GM12878 (cell line): ENCODE data around the gene FOXG1. TPM values are rescaled to one million over a fixed set of nuclear protein-coding genes. Genes with fewer than 3 reads are reported as not detected.

Source experiments
- ATAC-seq: fragments of 200-7000 bp; cut with Tn5 transposase; 3 replicates; pipeline ENCODE4 v1.9.1; 2020; ENCODE audit warnings: mild to moderate bottlenecking, moderate library complexity
- BruUV-seq: library from RNA; stranded (reverse); fragments of 400-500 nt; replicated peaks from 2 replicates; lab custom pipeline; 2021; lab: Mats Ljungman, UMichigan
- CTCF ChIA-PET: fragments of 300-600 bp; sonication (Branson Sonifier 250); formaldehyde crosslinking; extraction: SDS; loops from one replicate; lab custom pipeline; 2021; ENCODE audit warnings: inconsistent platforms; lab: Yijun Ruan, JAX
- POLR2A ChIA-PET: fragments of 350-600 bp; formaldehyde crosslinking; extraction: SDS; loops from one replicate; lab custom pipeline; 2021; ENCODE audit warnings: inconsistent platforms; lab: Charles Lee
- RAD21 ChIA-PET: fragments of 300-600 bp; sonication (Branson Sonifier 250); formaldehyde crosslinking; loops from one replicate; lab custom pipeline; 2023; ENCODE audit warnings: antibody characterized with exemption; ENCODE audit not compliant: unreplicated experiment; lab: Charles Lee
- SMC1A ChIA-PET: fragments of 300-600 bp; sonication (Branson Sonifier 250); formaldehyde crosslinking; loops from one replicate; lab custom pipeline; 2023; ENCODE audit not compliant: unreplicated experiment, uncharacterized antibody; lab: Charles Lee
- DNase-seq: peaks from one replicate; pipeline ENCODE4 v3.0.0-alpha.2; 2011; ENCODE audit warnings: low read depth, low spot score
- FAIRE-seq: peaks from 3 replicates; lab custom pipeline; 2011; peaks lifted over from hg19 to GRCh38; lab: Jason Lieb, UNC
- H2AFZ ChIP-seq: 2 replicates; pipeline ENCODE4 v1.6.0; 2011; ENCODE audit warnings: low read depth, low read length, control low read depth; ENCODE audit not compliant: control insufficient read depth
- H3K27ac ChIP-seq: 2 replicates; pipeline ENCODE4 v1.5.1; 2011; ENCODE audit warnings: control low read depth; ENCODE audit not compliant: control insufficient read depth, insufficient read depth
- H3K27me3 ChIP-seq, 2 experiments: replicated peaks in 1 of 2; 2 replicates each; pipeline versions ENCODE4 v1.6.0 to v1.6.1; 2011; ENCODE audit warnings: low read length in 1 of 2; ENCODE audit not compliant: control insufficient read depth in 2 of 2, insufficient read depth in 2 of 2
- H3K36me3 ChIP-seq, 2 experiments: 2 replicates each; pipeline ENCODE4 v1.5.1; 2011; ENCODE audit warnings: low read length in 1 of 2; ENCODE audit not compliant: control insufficient read depth in 2 of 2, insufficient read depth in 2 of 2
- H3K4me1 ChIP-seq: 2 replicates; pipeline ENCODE4 v1.6.1; 2011; ENCODE audit warnings: mild to moderate bottlenecking, low read length, moderate library complexity, mixed read lengths; ENCODE audit not compliant: control insufficient read depth, insufficient read depth
- H3K4me2 ChIP-seq: 2 replicates; pipeline ENCODE4 v1.6.0; 2011; ENCODE audit warnings: control low read depth; ENCODE audit not compliant: control insufficient read depth, insufficient read depth
- H3K4me3 ChIP-seq: fragments of 200-600 bp; sonication (generic); 2 replicates; pipeline ENCODE4 v1.5.1; 2016
- H3K79me2 ChIP-seq: 2 replicates; pipeline ENCODE4 v1.6.0; 2011; ENCODE audit warnings: low read length; ENCODE audit not compliant: control insufficient read depth, insufficient read depth
- H3K9ac ChIP-seq: 2 replicates; pipeline ENCODE4 v1.8.0; 2011; ENCODE audit warnings: low read length, control low read depth, mixed read lengths; ENCODE audit not compliant: control insufficient read depth, insufficient read depth
- H3K9me3 ChIP-seq: replicated peaks from 3 replicates; pipeline ENCODE4 v1.5.1; 2011; ENCODE audit warnings: mild to moderate bottlenecking, low read length; ENCODE audit not compliant: control insufficient read depth, insufficient read depth
- H4K20me1 ChIP-seq: 2 replicates; pipeline ENCODE4 v1.6.0; 2011; ENCODE audit not compliant: control insufficient read depth, insufficient read depth
- BCL11A ChIP-seq: IDR thresholded peaks from 2 replicates; pipeline ENCODE4 v1.6.1; 2011; ENCODE audit warnings: low read depth, low read length
- JUNB ChIP-seq: IDR thresholded peaks from 2 replicates; pipeline ENCODE4 v1.6.1; 2016; ENCODE audit warnings: antibody characterized with exemption, mild to moderate bottlenecking
- KAT2A ChIP-seq: conservative IDR thresholded peaks from 2 replicates; pipeline ENCODE4 v1.6.1; 2011; ENCODE audit warnings: low read depth, low read length; ENCODE audit not compliant: control insufficient read depth
- POLR2AphosphoS2 ChIP-seq: IDR thresholded peaks from 2 replicates; pipeline ENCODE4 v1.6.1; 2011; ENCODE audit warnings: low read depth, mild to moderate bottlenecking, low read length, improper control_type of control experiment, moderate library complexity
- SUZ12 ChIP-seq: fragments of 200-600 bp; sonication (generic); IDR thresholded peaks from one replicate; pipeline ENCODE4 v1.6.1; 2018; ENCODE audit warnings: antibody characterized with exemption, mild to moderate bottlenecking; ENCODE audit not compliant: unreplicated experiment
- YY1 ChIP-seq: IDR thresholded peaks from 2 replicates; pipeline ENCODE4 v1.6.1; 2011; ENCODE audit warnings: low read depth, mild to moderate bottlenecking, low read length
- WGBS: methylation state at CpG from one replicate; pipeline ENCODE4 v1.1.6; 2016; ENCODE audit warnings: low lambda C conversion rate; ENCODE audit not compliant: insufficient replicate concordance, insufficient coverage; ENCODE audit errors: missing lambda C conversion rate; 5-methylcytosine and 5-hydroxymethylcytosine counted together
- in situ Hi-C: fragments of 300-500 bp; cut with MboI; formaldehyde crosslinking; loops from 9 replicates; pipeline ENCODE4 v1.14.3; 2018; ENCODE audit warnings: mixed read lengths
- intact Hi-C: fragments of 100-400 bp; cut with micrococcal nuclease; formaldehyde crosslinking; loops from one replicate; pipeline ENCODE4 v1.14.2; 2022; ENCODE audit not compliant: unreplicated experiment
- polyA plus RNA-seq, 11 experiments: library from polyadenylated mRNA; depleted of rRNA in 4 of 11; unstranded in 6 of 11; stranded (reverse) in 5 of 11; fragments of >200 nt; fragmentation: Nextera tagmentation in 4 of 11; fragmentation: Illumina TruSeq in 1 of 11; extraction: Ambion mirVana in 4 of 11; extraction: Trizol in 1 of 11; gene quantifications; 1 replicate in 1 of 11; 2 replicates in 10 of 11; pipeline versions ENCODE4 v1.2.1 to v1.2.3, GENCODE V29; 2011 to 2016; ENCODE audit warnings: inconsistent platforms in 2 of 11, missing spikeins in 2 of 11, low read depth in 1 of 11
- total RNA-seq, 4 experiments: library from RNA; depleted of rRNA in 3 of 4; stranded (reverse); fragments of >200 nt in 3 of 4; fragmentation: Illumina TruSeq in 1 of 4; extraction: Trizol in 1 of 4; gene quantifications; 2 replicates each; pipeline versions ENCODE4 v1.2.1 to v1.2.3, GENCODE V29; 2013 to 2021
- TF ChIP-seq, protein P1 (sequence below): IDR thresholded peaks from 2 replicates; pipeline ENCODE4 v1.6.1; 2012; ENCODE audit warnings: improper control_type of control experiment, low read depth, low read length; ENCODE audit not compliant: insufficient replicate concordance

FOXG1 gene
- total and polyA plus RNA-seq, 10 of the 15 experiments (the other 5 are each of a cell fraction or from before 2014, with no cell fraction given): 0.04 to 0.44 (median 0.06) TPM; not detected in 1

GRCh38 chr14:28763751-28764256 lies 2.8 kb upstream of the FOXG1 start (continued):
- TF ChIP-seq POLR2AphosphoS2: no peak

DNA sequence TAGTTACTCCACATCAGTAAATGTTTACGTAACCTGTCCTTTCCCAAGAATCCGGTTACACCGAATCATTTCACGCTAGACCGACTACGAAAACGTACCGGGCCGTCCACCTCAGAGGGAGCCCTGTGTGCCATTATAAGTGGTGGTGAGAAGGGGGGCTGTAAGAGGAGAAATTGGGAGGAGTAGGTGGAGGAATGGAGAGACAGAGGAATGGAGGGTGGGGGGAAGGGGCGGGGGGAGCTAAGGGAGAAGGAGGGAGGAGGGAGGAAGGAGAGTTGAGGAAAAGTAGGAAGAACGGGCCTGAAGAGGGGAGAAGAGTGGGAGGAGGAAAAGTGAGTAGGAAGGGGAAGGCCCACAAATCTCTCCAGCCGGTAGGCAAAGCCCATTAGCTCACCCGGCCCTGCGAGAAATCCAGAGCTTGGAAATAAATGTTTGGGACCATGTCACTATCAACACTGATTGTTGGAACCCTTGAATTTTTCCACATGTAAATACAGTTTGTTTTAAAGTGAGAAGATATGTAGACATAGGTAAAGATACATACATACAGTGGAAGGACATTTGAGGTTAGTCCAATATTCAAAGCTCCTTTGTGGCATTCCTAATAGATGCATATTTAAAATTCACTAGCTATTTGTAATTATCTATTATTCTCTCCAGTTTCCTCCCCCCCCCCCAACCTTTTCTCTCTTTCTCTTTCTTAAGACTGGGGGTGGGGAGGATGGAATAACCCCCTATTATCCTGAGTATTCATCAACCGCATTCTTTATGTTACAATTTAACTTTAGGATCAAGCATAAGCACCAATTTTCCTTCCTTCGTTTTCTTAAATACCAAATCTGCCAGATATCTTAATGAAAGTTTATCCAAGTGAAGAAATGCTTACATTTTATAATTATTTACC lies 2.1 kb upstream of the FOXG1 start:
- DNase-seq (no peak), FAIRE-seq (no peak)
- H3K9ac ChIP-seq: no peak overlapping the region
- TF ChIP-seq SUZ12 (no peak), BCL11A (no peak), YY1 (no peak), KAT2A (no peak), JUNB (no peak)
- TF ChIP-seq, protein P1, sequence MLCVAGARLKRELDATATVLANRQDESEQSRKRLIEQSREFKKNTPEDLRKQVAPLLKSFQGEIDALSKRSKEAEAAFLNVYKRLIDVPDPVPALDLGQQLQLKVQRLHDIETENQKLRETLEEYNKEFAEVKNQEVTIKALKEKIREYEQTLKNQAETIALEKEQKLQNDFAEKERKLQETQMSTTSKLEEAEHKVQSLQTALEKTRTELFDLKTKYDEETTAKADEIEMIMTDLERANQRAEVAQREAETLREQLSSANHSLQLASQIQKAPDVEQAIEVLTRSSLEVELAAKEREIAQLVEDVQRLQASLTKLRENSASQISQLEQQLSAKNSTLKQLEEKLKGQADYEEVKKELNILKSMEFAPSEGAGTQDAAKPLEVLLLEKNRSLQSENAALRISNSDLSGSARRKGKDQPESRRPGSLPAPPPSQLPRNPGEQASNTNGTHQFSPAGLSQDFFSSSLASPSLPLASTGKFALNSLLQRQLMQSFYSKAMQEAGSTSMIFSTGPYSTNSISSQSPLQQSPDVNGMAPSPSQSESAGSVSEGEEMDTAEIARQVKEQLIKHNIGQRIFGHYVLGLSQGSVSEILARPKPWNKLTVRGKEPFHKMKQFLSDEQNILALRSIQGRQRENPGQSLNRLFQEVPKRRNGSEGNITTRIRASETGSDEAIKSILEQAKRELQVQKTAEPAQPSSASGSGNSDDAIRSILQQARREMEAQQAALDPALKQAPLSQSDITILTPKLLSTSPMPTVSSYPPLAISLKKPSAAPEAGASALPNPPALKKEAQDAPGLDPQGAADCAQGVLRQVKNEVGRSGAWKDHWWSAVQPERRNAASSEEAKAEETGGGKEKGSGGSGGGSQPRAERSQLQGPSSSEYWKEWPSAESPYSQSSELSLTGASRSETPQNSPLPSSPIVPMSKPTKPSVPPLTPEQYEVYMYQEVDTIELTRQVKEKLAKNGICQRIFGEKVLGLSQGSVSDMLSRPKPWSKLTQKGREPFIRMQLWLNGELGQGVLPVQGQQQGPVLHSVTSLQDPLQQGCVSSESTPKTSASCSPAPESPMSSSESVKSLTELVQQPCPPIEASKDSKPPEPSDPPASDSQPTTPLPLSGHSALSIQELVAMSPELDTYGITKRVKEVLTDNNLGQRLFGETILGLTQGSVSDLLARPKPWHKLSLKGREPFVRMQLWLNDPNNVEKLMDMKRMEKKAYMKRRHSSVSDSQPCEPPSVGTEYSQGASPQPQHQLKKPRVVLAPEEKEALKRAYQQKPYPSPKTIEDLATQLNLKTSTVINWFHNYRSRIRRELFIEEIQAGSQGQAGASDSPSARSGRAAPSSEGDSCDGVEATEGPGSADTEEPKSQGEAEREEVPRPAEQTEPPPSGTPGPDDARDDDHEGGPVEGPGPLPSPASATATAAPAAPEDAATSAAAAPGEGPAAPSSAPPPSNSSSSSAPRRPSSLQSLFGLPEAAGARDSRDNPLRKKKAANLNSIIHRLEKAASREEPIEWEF: no peak
- TF ChIP-seq, all 136 proteins: peak for 0
- no peak overlapping the region for H2AFZ ChIP-seq
- peaks cover 0 to 6% of the 10 kb centered on the region in 2 experiments; a peak in 3 of 4 replicates for H3K27me3 ChIP-seq
- BruUV-seq: no TSS peak
- intact Hi-C loops: no loop called here
- SMC1A ChIA-PET: interaction anchor here (0.9 kb wide), 1 partner anchor 13 kb away, joined by 3 read pairs; no protein-coding TSS in a partner anchor
- no peak overlapping the region for H3K4me2 ChIP-seq
- CTCF ChIA-PET: interaction anchor here (0.9 to 1.2 kb wide), 2 partner anchors 9 to 14 kb away, joined by 3 read pairs; no protein-coding TSS in a partner anchor
- no peak overlapping the region for H3K27ac ChIP-seq
- no peaks in the 10 kb centered on the region for H3K79me2 ChIP-seq
- in situ Hi-C loops: loop anchor here (5.0 to 25.0 kb wide), 3 partner anchors 448 to 1673 kb away; no protein-coding TSS in a partner anchor
- no peak for ATAC-seq
- H3K4me3 ChIP-seq: no peak overlapping the region
- peaks cover 2% of the 10 kb centered on the region; the same call in 1 of the 3 replicates for H3K9me3 ChIP-seq
- POLR2A ChIA-PET: no interaction called here
- H4K20me1 ChIP-seq: no peaks in the 10 kb centered on the region
- WGBS: 42% methylated on average over 14 of the region's 16 CpGs
- H3K4me1 ChIP-seq: no peaks in the 10 kb centered on the region
- no peaks in the 10 kb centered on the region for H3K36me3 ChIP-seq
- RAD21 ChIA-PET: no interaction called here
